Ovary (tissue), 9 donors: ENCODE data around the gene SUV39H1. TPM values are rescaled to one million over a fixed set of nuclear protein-coding genes. Genes with fewer than 3 reads are reported as not detected.
"Not testable (repeated sequence)": the region's sequence is repeated elsewhere in the genome, so short reads cannot be mapped to it uniquely, and the experiment has no call there.

ENCODE experiments used
- DNase-seq, 5 donors: peaks; one replicate each; pipeline ENCODE4 v3.0.0-alpha.2; 2019 to 2020
- H3K27ac ChIP-seq, 2 donors: fragments of 200-600 bp; one replicate each; pipeline versions ENCODE4 v1.5.1 to v1.8.0; 2019 to 2022
- H3K27me3 ChIP-seq: fragments of 200-600 bp; one replicate; pipeline ENCODE4 v1.8.0; 2022
- H3K36me3 ChIP-seq: fragments of 200-600 bp; sonication (generic); one replicate; pipeline ENCODE4 v1.5.1; 2019
- H3K4me1 ChIP-seq: one replicate; pipeline ENCODE4 v1.8.1; 2013; ENCODE audit warnings: mild to moderate bottlenecking, moderate library complexity; ENCODE audit not compliant: insufficient read depth
- H3K4me3 ChIP-seq: fragments of 200-600 bp; sonication (generic); one replicate; pipeline ENCODE4 v1.5.1; 2017
- H3K9me3 ChIP-seq, 2 donors: fragments of 200-600 bp in 1 of 2; sonication (generic) in 1 of 2; one replicate each; pipeline versions ENCODE4 v1.5.1 to v1.8.1; 2013 to 2019; ENCODE audit warnings: mild to moderate bottlenecking in 1 of 2, moderate library complexity in 1 of 2
- CTCF ChIP-seq, 3 donors: fragments of 450-650 bp in 2 of 3; fragments of 200-600 bp in 1 of 3; IDR thresholded peaks; one replicate each; pipeline versions ENCODE4 v1.5.1 to v1.8.0; 2016 to 2022; ENCODE audit warnings: antibody characterized with exemption in 3 of 3, mild to moderate bottlenecking in 1 of 3
- EP300 ChIP-seq: sonication (generic); formaldehyde crosslinking; IDR thresholded peaks from one replicate; pipeline ENCODE4 v1.6.1; 2017; ENCODE audit warnings: antibody characterized with exemption
- POLR2A ChIP-seq: fragments of 450-650 bp; IDR thresholded peaks from one replicate; pipeline ENCODE4 v1.6.1; 2017; ENCODE audit warnings: antibody characterized with exemption, mild to moderate bottlenecking, moderate library complexity
- WGBS, 3 donors: extraction: QIAGEN DNeasy Blood & Tissue Kit in 1 of 3; methylation state at CpG; one replicate each; pipeline versions ENCODE4 v1.1.5 to v1.1.7; 2013 to 2017; 5-methylcytosine and 5-hydroxymethylcytosine counted together
- intact Hi-C, 4 donors: fragments of 100-400 bp; cut with DNase I; formaldehyde crosslinking; loops; one replicate each; pipeline versions ENCODE4 v1.11.0 to v1.15.1; 2022 to 2023
- polyA plus RNA-seq, 2 donors: library from polyadenylated mRNA; stranded (reverse); fragments of 200-250 nt in 1 of 2; fragments of 350-450 nt in 1 of 2; fragmentation: Illumina TruSeq in 1 of 2; extraction: RNeasy Lipid Tissue Mini Kit (QIAGEN cat#74804) in 1 of 2; gene quantifications; one replicate each; pipeline ENCODE4 v1.2.3, GENCODE V29; 2013 to 2014
- total RNA-seq, 7 donors: library from RNA; depleted of rRNA in 2 of 7; stranded (reverse); fragments of >200 nt in 2 of 7; fragmentation: NEBNext Ultra II Directional in 3 of 7; extraction: Animal tissue kit (Norgen Biotek cat#: 25700) in 3 of 7; gene quantifications; one replicate each; pipeline versions ENCODE4 v1.1.0 to v1.2.4, GENCODE V29; 2016 to 2023
- donor health status: DM: no; HTN: no; CAD: no; lungs with moderate emphysema.
- donor health status: DM: no; HTN: no; CAD: no.
- donor health status: Bipolar disorder and iron deficiency.
- donor health status: DM: yes; HTN: yes; CAD: no.
- donor health status: DM: no; HTN: no; CAD: no.
- donor health status: DM: yes; HTN: yes; CAD: no.

SUV39H1 gene
- total and polyA plus RNA-seq, 9 donors: 3.2 to 7.7 (median 5.2) TPM

GRCh38 chrX:48681539-48682183 lies 14.9 kb upstream of the SUV39H1 start:
- H3K4me3 ChIP-seq: no peak overlapping the region
- H3K36me3 ChIP-seq: no peaks in the 10 kb centered on the region
- TF ChIP-seq POLR2A: no peak
- TF ChIP-seq EP300: no peak
- no peak for TF ChIP-seq CTCF (IDR thresholded peaks at IDR 0.05)
- no peaks in the 10 kb centered on the region for H3K4me1 ChIP-seq
- no peaks in the 10 kb centered on the region for H3K9me3 ChIP-seq
- 64 to 72% (median 68%) methylated on average over 10 of the region's 10 CpGs for WGBS, 3 donors
- intact Hi-C loops: no loop called here
- no peak overlapping the region for H3K27ac ChIP-seq
- no peak for DNase-seq
- no peaks in the 10 kb centered on the region for H3K27me3 ChIP-seq

- H3K4me3 ChIP-seq, DNase-seq, H3K27ac ChIP-seq, H3K9me3 ChIP-seq, intact Hi-C loops, H3K36me3 ChIP-seq, H3K4me1 ChIP-seq, H3K27me3 ChIP-seq: not testable (repeated sequence)
- WGBS, 3 donors: 83 to 88% (median 84%) methylated on average over 12 of the region's 12 CpGs
These were observed 13.7 kb upstream of the SUV39H1 start for GRCh38 chrX:48682795-48683194.

GRCh38 chrX:48683411-48683982 lies 13.0 kb upstream of the SUV39H1 start, which contains the start of gene WAS:
Gene WAS (plus strand): TSS chrX:48683799. CDS start chrX:48683854, 55 bp downstream.
- Histone ChIP-seq H3K4me3 (no peak within 1 kb of the TSS), H3K27ac (no peak within 1 kb of the TSS), H3K36me3 (no peaks in the 10 kb centered on the region), H3K27me3 (no peaks in the 10 kb centered on the region), H3K4me1 (no peaks in the 10 kb centered on the region), H3K9me3 (no peaks in the 10 kb centered on the region)
- TF ChIP-seq CTCF (IDR thresholded peaks at IDR 0.05) (no peak), EP300 (no peak), POLR2A (no peak)
- intact Hi-C loops: no loop called here
- DNase-seq: no peak
- WGBS, 3 donors: 69 to 78% (median 74%) methylated on average over 13 of the region's 13 CpGs

- Histone ChIP-seq H3K36me3 (no peaks in the 10 kb centered on the region), H3K4me3 (no peak overlapping the region), H3K27me3 (no peaks in the 10 kb centered on the region), H3K27ac (no peak overlapping the region), H3K4me1 (no peaks in the 10 kb centered on the region), H3K9me3 (no peaks in the 10 kb centered on the region)
- TF ChIP-seq EP300: no peak
- TF ChIP-seq CTCF (IDR thresholded peaks at IDR 0.05): no peak
- no peak for TF ChIP-seq POLR2A
- intact Hi-C loops: no loop called here
- DNase-seq: no peak
- 61 to 72% (median 62%) methylated on average over 7 of the region's 7 CpGs for WGBS, 3 donors
These were observed 12.4 kb upstream of the SUV39H1 start for GRCh38 chrX:48684134-48684533.

GRCh38 chrX:48685416-48685815 lies 11.1 kb upstream of the SUV39H1 start:
- no peaks in the 10 kb centered on the region for H3K27me3 ChIP-seq

More at GRCh38 chrX:48685416-48685815, 11.1 kb upstream of the SUV39H1 start:
- intact Hi-C loops: no loop called here
- DNase-seq: no peak
- no peaks in the 10 kb centered on the region for H3K36me3 ChIP-seq
- no peaks in the 10 kb centered on the region for H3K4me1 ChIP-seq
- no peaks in the 10 kb centered on the region for H3K9me3 ChIP-seq
- no peak overlapping the region for H3K4me3 ChIP-seq
- H3K27ac ChIP-seq: no peak overlapping the region
- no peak for TF ChIP-seq CTCF (IDR thresholded peaks at IDR 0.05)
- TF ChIP-seq EP300: no peak
- no peak for TF ChIP-seq POLR2A
- 63 to 68% (median 66%) methylated on average over 12 of the region's 12 CpGs for WGBS, 3 donors
